GM12873 (cell line): Measurements from ENCODE around the gene GSS.

Experiments used
- CTCF ChIP-seq: IDR thresholded peaks from 2 replicates; pipeline ENCODE4 v1.5.1; 2012; ENCODE audit warnings: low read depth, mild to moderate bottlenecking, moderate library complexity, low read length, control low read depth; ENCODE audit not compliant: insufficient read depth; ENCODE audit errors: missing control alignments

GSS gene

GRCh38 chr20:34949120-34949519 lies 6.5 kb downstream of the GSS start:
- no peak for TF ChIP-seq CTCF

DNA sequence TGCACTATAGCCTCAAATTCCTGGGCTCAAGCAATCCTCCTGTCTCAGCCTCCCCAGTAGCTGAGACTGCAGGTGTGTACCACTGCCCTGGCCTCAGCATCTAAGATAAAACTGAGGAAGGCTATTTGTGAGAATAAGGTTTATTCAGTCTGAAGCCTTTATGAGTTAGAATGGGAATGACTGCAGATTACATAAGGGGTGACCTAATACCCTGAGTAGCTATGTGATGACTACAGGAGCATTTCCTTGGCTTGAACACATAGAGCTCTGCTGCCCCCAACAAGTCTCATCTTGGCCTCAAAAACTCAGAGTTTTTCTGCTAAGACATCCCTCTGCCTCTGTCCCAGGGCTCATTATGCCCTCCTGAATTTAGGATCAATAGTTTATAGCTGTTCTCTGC lies 7.6 kb downstream of the GSS start:
- TF ChIP-seq CTCF, result no peak

GRCh38 chr20:34947336-34947735 lies 8.3 kb downstream of the GSS start:
- no peak for TF ChIP-seq CTCF

DNA sequence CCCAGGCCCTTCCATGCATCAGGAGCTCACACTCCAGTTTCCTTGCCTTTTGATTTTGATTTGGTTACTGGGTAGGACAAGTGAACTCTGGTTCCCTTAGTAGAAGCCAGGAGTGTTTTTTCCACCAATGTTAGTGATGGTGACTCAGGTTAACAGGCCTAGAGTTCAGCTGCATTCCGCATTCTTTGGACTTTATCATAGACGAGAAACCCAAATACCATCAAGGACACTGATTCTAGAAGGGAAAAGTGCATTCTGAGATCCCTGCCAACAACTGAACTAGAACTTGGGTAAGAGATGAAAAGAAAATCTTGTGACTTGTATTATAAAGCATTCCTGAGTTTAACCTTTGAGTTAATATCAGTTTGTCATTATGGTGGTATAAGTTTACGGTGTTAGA lies 8.9 kb downstream of the GSS start:
- no peak for TF ChIP-seq CTCF

DNA sequence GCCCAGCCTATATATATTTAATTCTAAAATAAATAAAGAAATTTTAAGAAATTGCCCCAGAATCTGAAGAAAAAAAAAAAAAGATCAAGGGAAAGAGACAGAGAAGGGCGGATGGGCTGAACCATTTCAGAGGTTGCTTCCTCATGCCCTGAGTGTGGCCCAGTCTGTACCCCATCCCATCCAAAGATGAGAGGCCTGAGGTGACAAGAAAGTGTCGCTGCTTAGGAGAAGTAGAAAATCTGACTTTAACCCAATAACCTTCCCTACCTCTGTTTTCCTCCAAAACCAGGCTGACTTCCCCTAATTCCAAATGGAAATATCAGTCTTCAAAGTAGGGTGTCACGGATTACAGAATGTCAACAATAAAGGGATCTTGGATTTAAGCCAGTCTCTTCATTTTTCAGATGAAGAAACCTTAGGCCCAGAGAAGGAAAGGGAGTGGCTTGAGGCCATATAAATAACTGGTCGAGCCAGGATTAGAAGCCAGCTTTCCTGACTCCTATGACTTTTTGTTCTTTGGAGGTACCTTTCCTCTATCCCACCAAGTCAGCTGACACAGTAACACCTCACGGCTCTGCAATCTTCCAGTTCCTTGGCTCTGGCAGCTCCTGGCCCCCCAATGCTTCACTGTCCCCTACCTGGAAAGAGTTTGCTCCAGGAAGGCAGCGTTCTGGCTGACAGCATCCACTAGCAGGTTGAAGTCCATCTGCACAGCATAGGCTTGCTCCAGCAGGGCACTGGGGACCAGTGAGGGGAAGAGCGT lies 10.1 kb downstream of the GSS start:
- TF ChIP-seq CTCF, result no peak

DNA sequence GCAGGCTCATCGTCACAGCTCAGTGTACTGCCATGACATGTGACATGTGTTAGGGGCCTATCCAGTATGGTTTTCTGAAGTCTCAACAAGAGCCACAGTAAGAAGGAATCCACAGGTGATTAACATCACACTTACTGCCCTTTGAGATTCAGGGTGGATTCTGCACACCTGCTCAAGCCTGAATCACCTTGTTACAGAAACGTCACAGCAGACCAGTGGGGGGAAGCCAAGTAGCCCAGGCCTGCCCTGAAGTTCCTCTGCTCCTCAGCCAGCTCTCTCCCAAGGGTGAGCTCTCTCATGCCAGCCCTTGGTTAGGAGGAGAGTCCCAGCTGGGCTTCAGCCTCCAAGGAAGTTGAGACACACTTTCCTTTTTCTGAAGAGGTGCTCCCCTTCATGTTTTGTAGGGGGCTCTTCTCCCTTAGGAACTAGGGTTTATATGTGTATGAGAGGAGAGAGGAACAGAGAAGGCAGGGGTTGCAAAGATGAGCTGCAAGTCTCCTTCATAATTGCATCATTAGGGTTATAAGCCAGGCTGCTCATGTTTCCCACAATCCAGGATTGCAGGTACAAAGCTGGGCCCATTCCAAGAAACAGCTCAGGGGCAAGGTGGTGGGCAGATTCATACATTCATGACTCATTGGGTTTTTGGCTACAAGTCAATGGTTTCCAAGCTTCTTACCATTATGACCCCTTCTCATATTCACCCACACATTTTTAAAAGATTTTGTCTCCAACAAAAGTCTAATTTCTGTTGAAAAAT lies 11.6 kb downstream of the GSS start:
- no peak for TF ChIP-seq CTCF

- TF ChIP-seq CTCF, result no peak
Measured at GRCh38 chr20:34942301-34942700, 13.3 kb downstream of the GSS start.
